ENCODE data around the gene SMC4. TPM values are rescaled to one million over a fixed set of nuclear protein-coding genes. Genes with fewer than 3 reads are reported as not detected.

Gene SMC4
- total and polyA plus RNA-seq, 2 of the 13 experiments (the other 11 are each of a cell fraction or from before 2014, with no cell fraction given), result 19.2 to 74.3 TPM

DNA sequence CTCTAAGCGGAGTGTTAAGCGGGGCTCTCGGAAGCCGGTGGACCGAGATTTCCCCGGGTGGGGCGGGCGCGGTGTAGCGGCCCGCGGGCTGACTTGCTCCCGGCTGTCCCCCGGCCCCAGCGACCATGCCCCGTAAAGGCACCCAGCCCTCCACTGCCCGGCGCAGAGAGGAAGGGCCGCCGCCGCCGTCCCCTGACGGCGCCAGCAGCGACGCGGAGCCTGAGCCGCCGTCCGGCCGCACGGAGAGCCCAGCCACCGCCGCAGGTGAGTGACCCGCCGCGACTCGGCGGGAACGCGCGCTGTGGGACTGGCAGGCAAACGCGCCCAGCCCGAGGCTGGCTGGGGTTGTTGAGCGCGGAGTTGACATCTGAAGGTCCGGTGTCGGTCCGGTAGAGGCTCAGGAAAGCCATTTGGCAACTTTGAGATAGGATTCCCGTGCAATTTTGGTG is 1.3 kb downstream of the SMC4 start (continued):
- TF ChIP-seq ZNF280D (CRISPR knock-in tag; IDR thresholded peaks at IDR 0.05) (no peak), ZBTB14 (CRISPR knock-in tag; IDR thresholded peaks at IDR 0.05) (peak; percentile 53; the same call in 1 of the 2 replicates), ZBED4 (CRISPR knock-in tag; IDR thresholded peaks at IDR 0.05; ENCODE audit: borderline replicate concordance) (no peak), KDM1A (CRISPR knock-in tag; IDR thresholded peaks at IDR 0.05) (no peak), SMC3 (IDR thresholded peaks at IDR 0.05; ENCODE audit: low read length) (no peak), LCORL (IDR thresholded peaks at IDR 0.05) (no peak), LCORL (CRISPR knock-in tag; IDR thresholded peaks at IDR 0.05) (no peak), PAX8 (CRISPR knock-in tag; IDR thresholded peaks at IDR 0.05; ENCODE audit: borderline replicate concordance) (0 out of 2 replicates have a peak, but pooled peaks have one; percentile 15), ZNF747 (CRISPR knock-in tag; IDR thresholded peaks at IDR 0.05; ENCODE audit: borderline replicate concordance) (no peak), ZNF224 (CRISPR knock-in tag; IDR thresholded peaks at IDR 0.05) (no peak)
- TF ChIP-seq, protein P1, sequence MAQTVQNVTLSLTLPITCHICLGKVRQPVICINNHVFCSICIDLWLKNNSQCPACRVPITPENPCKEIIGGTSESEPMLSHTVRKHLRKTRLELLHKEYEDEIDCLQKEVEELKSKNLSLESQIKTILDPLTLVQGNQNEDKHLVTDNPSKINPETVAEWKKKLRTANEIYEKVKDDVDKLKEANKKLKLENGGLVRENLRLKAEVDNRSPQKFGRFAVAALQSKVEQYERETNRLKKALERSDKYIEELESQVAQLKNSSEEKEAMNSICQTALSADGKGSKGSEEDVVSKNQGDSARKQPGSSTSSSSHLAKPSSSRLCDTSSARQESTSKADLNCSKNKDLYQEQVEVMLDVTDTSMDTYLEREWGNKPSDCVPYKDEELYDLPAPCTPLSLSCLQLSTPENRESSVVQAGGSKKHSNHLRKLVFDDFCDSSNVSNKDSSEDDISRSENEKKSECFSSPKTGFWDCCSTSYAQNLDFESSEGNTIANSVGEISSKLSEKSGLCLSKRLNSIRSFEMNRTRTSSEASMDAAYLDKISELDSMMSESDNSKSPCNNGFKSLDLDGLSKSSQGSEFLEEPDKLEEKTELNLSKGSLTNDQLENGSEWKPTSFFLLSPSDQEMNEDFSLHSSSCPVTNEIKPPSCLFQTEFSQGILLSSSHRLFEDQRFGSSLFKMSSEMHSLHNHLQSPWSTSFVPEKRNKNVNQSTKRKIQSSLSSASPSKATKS (CRISPR knock-in tag; IDR thresholded peaks at IDR 0.05), result no peak
- TF ChIP-seq, protein P2, sequence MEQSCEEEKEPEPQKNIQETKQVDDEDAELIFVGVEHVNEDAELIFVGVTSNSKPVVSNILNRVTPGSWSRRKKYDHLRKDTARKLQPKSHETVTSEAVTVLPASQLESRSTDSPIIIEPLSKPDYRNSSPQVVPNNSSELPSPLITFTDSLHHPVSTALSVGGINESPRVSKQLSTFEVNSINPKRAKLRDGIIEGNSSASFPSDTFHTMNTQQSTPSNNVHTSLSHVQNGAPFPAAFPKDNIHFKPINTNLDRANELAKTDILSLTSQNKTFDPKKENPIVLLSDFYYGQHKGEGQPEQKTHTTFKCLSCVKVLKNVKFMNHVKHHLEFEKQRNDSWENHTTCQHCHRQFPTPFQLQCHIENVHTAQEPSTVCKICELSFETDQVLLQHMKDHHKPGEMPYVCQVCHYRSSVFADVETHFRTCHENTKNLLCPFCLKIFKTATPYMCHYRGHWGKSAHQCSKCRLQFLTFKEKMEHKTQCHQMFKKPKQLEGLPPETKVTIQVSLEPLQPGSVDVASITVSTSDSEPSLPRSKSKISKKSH (CRISPR knock-in tag; IDR thresholded peaks at IDR 0.05; ENCODE audit: borderline replicate concordance), result no peak
- TF ChIP-seq, protein P3, sequence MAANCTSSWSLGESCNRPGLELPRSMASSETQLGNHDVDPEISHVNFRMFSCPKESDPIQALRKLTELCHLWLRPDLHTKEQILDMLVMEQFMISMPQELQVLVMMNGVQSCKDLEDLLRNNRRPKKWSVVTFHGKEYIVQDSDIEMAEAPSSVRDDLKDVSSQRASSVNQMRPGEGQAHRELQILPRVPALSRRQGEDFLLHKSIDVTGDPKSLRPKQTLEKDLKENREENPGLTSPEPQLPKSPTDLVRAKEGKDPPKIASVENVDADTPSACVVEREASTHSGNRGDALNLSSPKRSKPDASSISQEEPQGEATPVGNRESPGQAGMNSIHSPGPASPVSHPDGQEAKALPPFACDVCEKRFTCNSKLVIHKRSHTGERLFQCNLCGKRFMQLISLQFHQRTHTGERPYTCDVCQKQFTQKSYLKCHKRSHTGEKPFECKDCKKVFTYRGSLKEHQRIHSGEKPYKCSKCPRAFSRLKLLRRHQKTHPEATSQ (CRISPR knock-in tag; IDR thresholded peaks at IDR 0.05; ENCODE audit: borderline replicate concordance), result no peak
